Stimulated activated CD8-positive, alpha-beta memory T cell treated with anti-CD3 and anti-CD28 coated beads, Interleukin-7, amount 100 ng/mL, for 4 hours (primary cell): ENCODE results near the gene AMT.
"Not testable (repeated sequence)": the region's sequence is repeated elsewhere in the genome, so short reads cannot be mapped to it uniquely, and the experiment has no call there.

Experiments used
- DNase-seq, 2 donors: peaks; one replicate each; pipeline ENCODE4 v3.0.0-alpha.2; 2020; ENCODE audit warnings: low read depth in 2 of 2

AMT gene

GRCh38 chr3:49424816-49425215 is 2.5 kb upstream of the AMT start:
- no peak for DNase-seq

- DNase-seq, result no peak
These were observed 339 bp downstream of the AMT start for GRCh38 chr3:49421890-49422378.

- DNase-seq, result no peak
These were observed 4.7 kb downstream of the AMT start for GRCh38 chr3:49417516-49418120.

- no peak for DNase-seq
These were observed 5.4 kb downstream of the AMT start for GRCh38 chr3:49416867-49417266.

GRCh38 chr3:49415931-49416601 is 6.2 kb downstream of the AMT start:
- DNase-seq, result peak; percentile 51 to 60

- DNase-seq, result no peak
These were observed 7.5 kb downstream of the AMT start for GRCh38 chr3:49414753-49415152.

- DNase-seq, result no peak
These were observed 8.9 kb downstream of the AMT start for GRCh38 chr3:49413338-49413734.

- DNase-seq, result no peak
These were observed 9.5 kb downstream of the AMT start for GRCh38 chr3:49412632-49413337.

GRCh38 chr3:49411968-49412631 is 10.2 kb downstream of the AMT start, which contains the start of the genes RHOA and TCTA:
Gene RHOA, minus strand, starts transcription at chr3:49411976. Its CDS starts 36,387 bp downstream, at chr3:49375589.
Gene TCTA, plus strand, starts transcription at chr3:49412423. Its CDS starts 4 bp downstream, at chr3:49412427.
- DNase-seq, result peak; percentile 99

GRCh38 chr3:49411535-49411967 is 10.7 kb downstream of the AMT start:
- peak in 1 of 2 donors; percentile 52 for DNase-seq

- DNase-seq, result no peak
These were observed 11.3 kb downstream of the AMT start for GRCh38 chr3:49410846-49411534.

- DNase-seq, result no peak
These were observed 12.0 kb downstream of the AMT start for GRCh38 chr3:49410066-49410845.

- no peak for DNase-seq
These were observed 15.4 kb downstream of the AMT start for GRCh38 chr3:49406571-49407565.

GRCh38 chr3:49405570-49405969 is 16.7 kb downstream of the AMT start:
- DNase-seq, result not testable (repeated sequence)

- DNase-seq, result no peak
These were observed 18.4 kb downstream of the AMT start for GRCh38 chr3:49403891-49404290.

GRCh38 chr3:49401766-49402165 is 20.5 kb downstream of the AMT start:
- no peak for DNase-seq

GRCh38 chr3:49399461-49399860 is 22.8 kb downstream of the AMT start:
- no peak for DNase-seq

GRCh38 chr3:49397470-49397869 is 24.8 kb downstream of the AMT start:
- DNase-seq, result no peak

- DNase-seq, result not testable (repeated sequence)
These were observed 31.0 kb downstream of the AMT start for GRCh38 chr3:49391310-49391709.
